MM.1S (cell line): ENCODE data around the gene C16orf92.

Experiments used
- DNase-seq: peaks from one replicate; pipeline ENCODE4 v3.0.0-alpha.2; 2015
- H2AFZ ChIP-seq: fragments of 300-600 bp; sonication (generic); 2 replicates; pipeline ENCODE4 v1.6.0; 2016; ENCODE audit warnings: antibody characterized with exemption, low read length
- H3F3A ChIP-seq: fragments of 300-600 bp; sonication (generic); 2 replicates; pipeline ENCODE4 v1.6.1; 2016; ENCODE audit warnings: mild to moderate bottlenecking, antibody characterized with exemption, low read length, moderate library complexity, mixed read lengths; ENCODE audit not compliant: insufficient read depth
- H3K27ac ChIP-seq: fragments of 300-600 bp; sonication (generic); 2 replicates; pipeline ENCODE4 v1.5.1; 2016; ENCODE audit warnings: mild to moderate bottlenecking, low read length
- H3K27me3 ChIP-seq: fragments of 300-600 bp; sonication (generic); replicated peaks from 2 replicates; pipeline ENCODE4 v1.6.0; 2016; ENCODE audit warnings: low read length; ENCODE audit not compliant: insufficient read depth
- H3K36me3 ChIP-seq: fragments of 300-600 bp; sonication (generic); replicated peaks from 2 replicates; pipeline ENCODE4 v1.6.1; 2016; ENCODE audit warnings: mild to moderate bottlenecking, low read length, mixed read lengths; ENCODE audit not compliant: insufficient read depth
- H3K4me1 ChIP-seq: fragments of 300-600 bp; sonication (generic); 2 replicates; pipeline ENCODE4 v1.6.1; 2016; ENCODE audit warnings: low read length, mixed read lengths
- H3K4me2 ChIP-seq: fragments of 300-600 bp; sonication (generic); 2 replicates; pipeline ENCODE4 v1.6.0; 2016; ENCODE audit warnings: low read depth, low read length
- H3K4me3 ChIP-seq: fragments of 300-600 bp; sonication (generic); 2 replicates; pipeline ENCODE4 v1.5.1; 2016; ENCODE audit warnings: low read length, mixed read lengths
- H3K79me2 ChIP-seq: fragments of 300-600 bp; sonication (generic); 2 replicates; pipeline ENCODE4 v1.6.1; 2016; ENCODE audit warnings: mixed run types, low read length, mixed read lengths
- H3K9ac ChIP-seq: fragments of 300-600 bp; sonication (generic); 2 replicates; pipeline ENCODE4 v1.6.1; 2016; ENCODE audit warnings: low read length, mixed read lengths
- H3K9me2 ChIP-seq: fragments of 300-600 bp; sonication (generic); replicated peaks from 2 replicates; pipeline ENCODE4 v1.6.1; 2016; ENCODE audit warnings: mild to moderate bottlenecking, low read length, mixed read lengths; ENCODE audit not compliant: insufficient read depth
- H3K9me3 ChIP-seq: fragments of 300-600 bp; sonication (generic); replicated peaks from 2 replicates; pipeline ENCODE4 v1.6.1; 2016; ENCODE audit warnings: mild to moderate bottlenecking, low read length, mixed read lengths; ENCODE audit not compliant: insufficient read depth
- H4K20me1 ChIP-seq: fragments of 300-600 bp; sonication (generic); 2 replicates; pipeline ENCODE4 v1.6.1; 2016; ENCODE audit warnings: mild to moderate bottlenecking, low read length, moderate library complexity, mixed read lengths; ENCODE audit not compliant: insufficient read depth
- EZH2 ChIP-seq: fragments of 300-600 bp; sonication (generic); optimal IDR thresholded peaks from 2 replicates; pipeline ENCODE3; 2017; ENCODE audit warnings: low read depth, mild to moderate bottlenecking, antibody characterized with exemption, low read length, mixed read lengths
- EZH2phosphoT487 ChIP-seq: fragments of 300-600 bp; sonication (generic); IDR thresholded peaks from 2 replicates; pipeline ENCODE4 v1.6.1; 2018; ENCODE audit warnings: antibody characterized with exemption, low read length
- TF ChIP-seq, protein P1 (sequence below): fragments of 300-600 bp; sonication (generic); IDR thresholded peaks from 2 replicates; pipeline ENCODE4 v1.5.1; 2016; ENCODE audit warnings: antibody characterized with exemption, low read length, mixed read lengths

The C16orf92 gene

DNA sequence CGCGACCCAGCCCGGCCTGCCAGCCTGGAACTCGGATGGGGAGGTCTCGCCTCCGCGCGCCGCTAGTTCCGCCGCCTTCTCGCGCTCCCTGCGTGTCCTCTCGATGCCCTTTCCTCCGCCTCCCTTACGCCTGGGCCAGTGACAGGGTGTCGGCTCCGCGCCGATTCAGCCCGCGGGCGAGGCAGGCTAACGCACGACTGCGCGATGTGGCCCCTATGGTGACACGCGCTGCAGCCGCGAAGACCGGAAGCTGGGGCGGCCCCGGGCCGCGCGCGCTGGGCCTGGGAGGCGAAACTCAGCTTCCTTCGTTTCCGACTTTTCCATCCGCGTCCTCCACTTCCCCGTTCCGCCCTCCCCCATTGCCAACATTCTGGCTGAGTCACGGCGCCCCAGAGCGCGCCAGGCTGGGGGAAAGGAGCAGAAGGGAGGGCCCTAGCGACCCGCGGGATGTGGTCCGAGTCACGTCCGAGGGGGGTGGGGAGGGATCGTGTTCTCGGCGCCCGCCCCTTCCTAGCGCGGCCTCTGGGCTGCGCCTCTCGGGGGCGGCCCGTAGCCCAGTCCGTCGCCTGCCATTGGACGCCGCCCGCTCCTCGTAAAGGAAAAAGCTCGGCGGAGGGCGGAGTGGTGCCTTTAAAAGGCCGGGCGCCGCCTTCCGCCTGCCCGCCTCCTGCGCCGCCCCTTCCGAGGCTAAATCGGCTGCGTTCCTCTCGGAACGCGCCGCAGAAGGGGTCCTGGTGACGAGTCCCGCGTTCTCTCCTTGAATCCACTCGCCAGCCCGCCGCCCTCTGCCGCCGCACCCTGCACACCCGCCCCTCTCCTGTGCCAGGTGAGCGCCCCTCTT, 42.3 kb downstream of the C16orf92 start, which contains the start of gene ALDOA:
Gene ALDOA (plus strand): TSS at position 659 of the 841 bp plus-strand sequence. CDS start 1,138 bp downstream, outside the sequence.
- TF ChIP-seq EZH2phosphoT487: no peak
- TF ChIP-seq, protein P1, sequence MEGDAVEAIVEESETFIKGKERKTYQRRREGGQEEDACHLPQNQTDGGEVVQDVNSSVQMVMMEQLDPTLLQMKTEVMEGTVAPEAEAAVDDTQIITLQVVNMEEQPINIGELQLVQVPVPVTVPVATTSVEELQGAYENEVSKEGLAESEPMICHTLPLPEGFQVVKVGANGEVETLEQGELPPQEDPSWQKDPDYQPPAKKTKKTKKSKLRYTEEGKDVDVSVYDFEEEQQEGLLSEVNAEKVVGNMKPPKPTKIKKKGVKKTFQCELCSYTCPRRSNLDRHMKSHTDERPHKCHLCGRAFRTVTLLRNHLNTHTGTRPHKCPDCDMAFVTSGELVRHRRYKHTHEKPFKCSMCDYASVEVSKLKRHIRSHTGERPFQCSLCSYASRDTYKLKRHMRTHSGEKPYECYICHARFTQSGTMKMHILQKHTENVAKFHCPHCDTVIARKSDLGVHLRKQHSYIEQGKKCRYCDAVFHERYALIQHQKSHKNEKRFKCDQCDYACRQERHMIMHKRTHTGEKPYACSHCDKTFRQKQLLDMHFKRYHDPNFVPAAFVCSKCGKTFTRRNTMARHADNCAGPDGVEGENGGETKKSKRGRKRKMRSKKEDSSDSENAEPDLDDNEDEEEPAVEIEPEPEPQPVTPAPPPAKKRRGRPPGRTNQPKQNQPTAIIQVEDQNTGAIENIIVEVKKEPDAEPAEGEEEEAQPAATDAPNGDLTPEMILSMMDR: no peak
- no peak for TF ChIP-seq EZH2
- Histone ChIP-seq H3K36me3 (peaks cover 22% of the 10 kb centered on the region), H3K4me2 (peak within 1 kb of the TSS; percentile 94), H3K79me2 (peaks cover 62% of the 10 kb centered on the region), H2AFZ (peak within 1 kb of the TSS; percentile 82), H3K27me3 (no peaks in the 10 kb centered on the region), H3K27ac (peak within 1 kb of the TSS; percentile 95), H4K20me1 (peaks cover 18% of the 10 kb centered on the region), H3K4me1 (peaks cover 22% of the 10 kb centered on the region), H3K9me2 (no peaks in the 10 kb centered on the region), H3F3A (peaks cover 32% of the 10 kb centered on the region), H3K4me3 (peak within 1 kb of the TSS; percentile 92), H3K9me3 (no peaks in the 10 kb centered on the region), H3K9ac (peak within 1 kb of the TSS; percentile 94)
- DNase-seq: peak; percentile 97

DNA sequence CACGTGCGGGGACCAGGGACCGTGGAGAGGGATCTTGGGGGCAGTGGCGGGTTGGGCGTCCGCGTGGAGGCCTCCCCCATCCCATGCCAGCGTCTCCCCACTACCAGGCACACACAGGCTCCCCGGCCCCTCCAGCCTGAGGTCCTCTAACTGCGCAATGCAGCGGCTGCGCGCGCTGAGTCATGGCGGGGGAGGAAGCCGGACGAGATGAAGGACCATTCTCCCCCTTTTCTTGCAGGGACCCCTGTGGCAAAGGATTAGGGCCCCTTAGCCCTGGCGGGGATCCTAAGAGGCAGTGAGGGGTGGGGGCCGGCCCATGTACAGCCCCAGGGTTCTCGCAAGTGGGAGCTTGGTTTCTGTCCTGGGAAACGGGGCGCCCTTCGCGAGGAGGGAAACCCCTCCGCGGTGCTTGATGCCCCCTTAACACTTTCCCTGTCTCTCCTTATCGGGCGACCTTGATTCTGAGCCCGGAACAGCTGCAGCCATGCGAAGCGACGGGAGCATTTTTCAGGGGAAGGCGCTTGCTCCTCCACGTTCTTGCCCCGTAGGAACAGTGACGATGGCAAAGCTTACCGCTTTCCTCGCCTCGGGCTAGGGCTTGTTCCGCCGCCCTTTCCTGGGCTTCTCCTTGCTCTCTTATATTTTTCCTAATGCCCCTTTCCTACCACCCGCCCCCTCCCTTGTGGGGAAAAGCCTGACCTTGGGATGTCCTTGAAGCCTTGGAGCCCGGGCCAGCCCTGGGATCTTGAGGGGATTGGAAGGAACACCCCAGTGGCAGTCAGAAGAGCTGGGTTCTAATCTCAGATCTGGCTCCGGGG, 43.2 kb downstream of the C16orf92 start:
- Histone ChIP-seq H4K20me1 (peaks cover 18% of the 10 kb centered on the region), H2AFZ (no peak overlapping the region), H3K9me3 (no peaks in the 10 kb centered on the region), H3K36me3 (peaks cover 22% of the 10 kb centered on the region), H3K27me3 (no peaks in the 10 kb centered on the region), H3K9ac (peak overlapping the region; percentile 94), H3K79me2 (peaks cover 65% of the 10 kb centered on the region), H3K27ac (peak overlapping the region; percentile 95; the same call in 1 of the 2 replicates), H3K4me1 (peaks cover 22% of the 10 kb centered on the region), H3K9me2 (no peaks in the 10 kb centered on the region), H3K4me2 (peak overlapping the region; percentile 94), H3K4me3 (peak overlapping the region; percentile 92), H3F3A (peaks cover 40% of the 10 kb centered on the region)
- TF ChIP-seq EZH2 (no peak), EZH2phosphoT487 (no peak)
- TF ChIP-seq, protein P1: no peak
- DNase-seq: no peak

DNA sequence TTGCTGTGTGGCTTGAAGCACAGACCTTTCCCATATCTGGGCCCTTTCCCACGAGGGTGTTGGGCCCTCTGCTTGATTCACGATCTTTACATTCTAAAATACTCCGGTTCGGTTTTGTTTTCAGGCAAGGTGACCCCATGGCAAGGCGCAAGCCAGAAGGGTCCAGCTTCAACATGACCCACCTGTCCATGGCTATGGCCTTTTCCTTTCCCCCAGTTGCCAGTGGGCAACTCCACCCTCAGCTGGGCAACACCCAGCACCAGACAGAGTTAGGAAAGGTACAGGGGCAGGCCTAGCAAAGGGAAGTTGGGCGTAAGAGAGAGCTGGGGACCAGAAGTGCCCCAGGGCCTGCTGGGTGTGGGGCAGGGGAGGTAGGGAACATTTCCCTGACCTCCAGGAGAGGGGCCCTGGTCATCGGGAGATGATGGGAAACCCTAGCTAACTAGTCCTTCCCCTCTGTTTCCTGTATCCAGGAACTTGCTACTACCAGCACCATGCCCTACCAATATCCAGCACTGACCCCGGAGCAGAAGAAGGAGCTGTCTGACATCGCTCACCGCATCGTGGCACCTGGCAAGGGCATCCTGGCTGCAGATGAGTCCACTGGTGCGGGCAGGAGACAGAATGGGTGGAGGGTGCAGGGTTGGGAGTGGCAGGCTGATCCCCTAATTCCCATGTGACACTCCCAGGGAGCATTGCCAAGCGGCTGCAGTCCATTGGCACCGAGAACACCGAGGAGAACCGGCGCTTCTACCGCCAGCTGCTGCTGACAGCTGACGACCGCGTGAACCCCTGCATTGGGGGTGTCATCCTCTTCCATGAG, 44.0 kb downstream of the C16orf92 start:
- Histone ChIP-seq H3K4me2 (peak overlapping the region; percentile 94), H4K20me1 (peaks cover 18% of the 10 kb centered on the region), H3K27ac (peak overlapping the region; percentile 95; the same call in 1 of the 2 replicates), H3K36me3 (peaks cover 22% of the 10 kb centered on the region), H3K79me2 (peaks cover 65% of the 10 kb centered on the region), H3K27me3 (no peaks in the 10 kb centered on the region), H3K9ac (peak overlapping the region; percentile 94), H3F3A (peaks cover 48% of the 10 kb centered on the region), H3K4me3 (peak overlapping the region; percentile 92), H3K9me2 (no peaks in the 10 kb centered on the region), H3K4me1 (peaks cover 22% of the 10 kb centered on the region), H3K9me3 (no peaks in the 10 kb centered on the region), H2AFZ (no peak overlapping the region)
- no peak for DNase-seq
- TF ChIP-seq EZH2 (no peak), EZH2phosphoT487 (no peak)
- TF ChIP-seq, protein P1: no peak
